CD4-positive, alpha-beta T cell treated with Interleukin-15 for 4 hours (primary cell): ENCODE measurements around the gene OR2G2.

Experiments used
- DNase-seq: peaks from one replicate; pipeline ENCODE4 v3.0.0-alpha.2; 2020; ENCODE audit warnings: low spot score

OR2G2 gene

GRCh38 chr1:247588060-247588459 lies at the start of gene OR2G2:
OR2G2 (plus strand) TSS chr1:247588360; CDS start chr1:247588360, 0 bp downstream.
- DNase-seq: no peak

GRCh38 chr1:247538561-247538960 lies 49.6 kb upstream of the OR2G2 start:
- no peak for DNase-seq

GRCh38 chr1:247539215-247539614 lies 48.9 kb upstream of the OR2G2 start:
- DNase-seq: no peak

- no peak for DNase-seq
Observed at GRCh38 chr1:247540581-247540980, 47.6 kb upstream of the OR2G2 start.

GRCh38 chr1:247542811-247543210 lies 45.3 kb upstream of the OR2G2 start:
- DNase-seq: no peak

- DNase-seq: no peak
Observed at GRCh38 chr1:247548092-247548491, 40.1 kb upstream of the OR2G2 start.

- no peak for DNase-seq
Observed at GRCh38 chr1:247548769-247549182, 39.4 kb upstream of the OR2G2 start, which contains the start of gene GCSAML. GCSAML (plus strand) TSS chr1:247549134; CDS start chr1:247549192, 58 bp downstream.

- DNase-seq: no peak
Observed at GRCh38 chr1:247551721-247552120, 36.4 kb upstream of the OR2G2 start.

GRCh38 chr1:247552231-247552630 lies 35.9 kb upstream of the OR2G2 start:
- no peak for DNase-seq

GRCh38 chr1:247557926-247558674 lies 30.1 kb upstream of the OR2G2 start:
- DNase-seq: no peak

- DNase-seq: no peak
Observed at GRCh38 chr1:247561711-247562110, 26.4 kb upstream of the OR2G2 start.

GRCh38 chr1:247562198-247562597 lies 26.0 kb upstream of the OR2G2 start:
- no peak for DNase-seq

GRCh38 chr1:247574236-247574635 lies 13.9 kb upstream of the OR2G2 start:
- DNase-seq: no peak

GRCh38 chr1:247574664-247575063 lies 13.5 kb upstream of the OR2G2 start:
- DNase-seq: no peak

GRCh38 chr1:247576514-247576913 lies 11.6 kb upstream of the OR2G2 start:
- DNase-seq: no peak

GRCh38 chr1:247578946-247579460 lies 9.2 kb upstream of the OR2G2 start:
- no peak for DNase-seq

- no peak for DNase-seq
Observed at GRCh38 chr1:247605286-247605685, 17.1 kb downstream of the OR2G2 start, which contains the start of gene OR2G3. OR2G3 (plus strand) TSS chr1:247605586; CDS start chr1:247605586, 0 bp downstream.

GRCh38 chr1:247613405-247613804 lies 25.2 kb downstream of the OR2G2 start:
- no peak for DNase-seq

- DNase-seq: no peak
Observed at GRCh38 chr1:247614625-247615024, 26.5 kb downstream of the OR2G2 start.

GRCh38 chr1:247627951-247628350 lies 39.8 kb downstream of the OR2G2 start:
- DNase-seq: no peak

- DNase-seq: no peak
Observed at GRCh38 chr1:247638011-247638410, 49.9 kb downstream of the OR2G2 start.

GRCh38 chr1:247638781-247639180 lies 50.6 kb downstream of the OR2G2 start:
- no peak for DNase-seq
